ENCODE measurements around the gene DNM2.

DNM2 gene

DNA sequence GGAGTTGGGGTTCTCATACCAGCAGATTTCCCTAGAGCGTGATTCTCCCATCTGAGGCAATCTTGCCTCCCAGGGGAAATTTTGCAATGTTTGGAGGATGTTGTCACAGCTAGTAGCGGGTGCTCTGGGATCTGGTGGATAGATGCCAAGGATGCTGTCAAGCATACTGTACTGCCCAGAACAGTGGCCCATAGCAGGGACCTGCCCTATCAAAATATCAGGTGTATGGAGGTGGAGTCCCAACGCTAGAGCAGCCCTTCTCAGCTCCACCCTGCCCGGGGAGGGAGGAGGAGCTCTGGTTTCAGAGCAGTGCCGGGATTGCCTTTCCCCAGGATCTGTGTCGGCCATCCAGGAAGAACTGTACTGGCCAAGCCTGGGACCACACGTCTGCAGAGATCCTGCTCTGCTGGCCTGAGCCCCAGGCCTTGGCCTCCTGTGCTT, 27.5 kb upstream of the DNM2 start:
- DNase-seq (ENCODE audit: low spot score) = peak; percentile 47

- DNase-seq (ENCODE audit: low spot score) = no peak
Measured at GRCh38 chr19:10691178-10691881, 26.5 kb upstream of the DNM2 start.

- no peak for DNase-seq (ENCODE audit: low spot score)
Measured at GRCh38 chr19:10691883-10692282, 26.0 kb upstream of the DNM2 start.

DNA sequence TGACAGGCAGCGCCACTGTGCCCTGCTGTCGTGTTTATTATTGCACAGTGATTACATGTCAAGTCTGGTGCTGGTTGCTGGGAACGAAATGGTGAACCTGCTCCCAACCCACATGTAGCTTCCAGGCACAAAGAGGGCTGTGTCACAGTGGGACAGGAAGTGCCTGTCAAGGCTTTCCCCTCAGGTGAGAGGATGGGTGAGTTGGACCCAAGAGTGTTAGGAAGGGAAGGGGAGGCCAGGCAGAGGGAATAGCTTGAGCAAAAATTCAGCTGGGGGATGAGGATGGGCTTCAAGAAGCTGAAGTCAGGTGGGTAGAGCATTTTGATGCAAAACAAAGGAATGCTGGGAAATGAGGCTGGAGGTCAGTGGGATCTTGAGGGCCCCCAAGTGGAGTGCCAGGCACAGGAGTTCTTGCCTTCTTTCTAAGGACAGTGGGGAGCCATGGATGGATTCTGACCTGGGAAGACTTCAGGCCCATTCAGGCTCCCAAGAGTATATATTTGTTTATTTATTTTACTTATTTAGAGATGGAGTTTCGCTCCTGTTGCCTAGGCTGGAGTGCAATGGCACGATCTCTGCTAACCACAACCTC, 25.1 kb upstream of the DNM2 start:
- no peak for DNase-seq (ENCODE audit: low spot score)

GRCh38 chr19:10694706-10695307, 23.1 kb upstream of the DNM2 start:
- peak; percentile 66 for DNase-seq (ENCODE audit: low spot score)

DNA sequence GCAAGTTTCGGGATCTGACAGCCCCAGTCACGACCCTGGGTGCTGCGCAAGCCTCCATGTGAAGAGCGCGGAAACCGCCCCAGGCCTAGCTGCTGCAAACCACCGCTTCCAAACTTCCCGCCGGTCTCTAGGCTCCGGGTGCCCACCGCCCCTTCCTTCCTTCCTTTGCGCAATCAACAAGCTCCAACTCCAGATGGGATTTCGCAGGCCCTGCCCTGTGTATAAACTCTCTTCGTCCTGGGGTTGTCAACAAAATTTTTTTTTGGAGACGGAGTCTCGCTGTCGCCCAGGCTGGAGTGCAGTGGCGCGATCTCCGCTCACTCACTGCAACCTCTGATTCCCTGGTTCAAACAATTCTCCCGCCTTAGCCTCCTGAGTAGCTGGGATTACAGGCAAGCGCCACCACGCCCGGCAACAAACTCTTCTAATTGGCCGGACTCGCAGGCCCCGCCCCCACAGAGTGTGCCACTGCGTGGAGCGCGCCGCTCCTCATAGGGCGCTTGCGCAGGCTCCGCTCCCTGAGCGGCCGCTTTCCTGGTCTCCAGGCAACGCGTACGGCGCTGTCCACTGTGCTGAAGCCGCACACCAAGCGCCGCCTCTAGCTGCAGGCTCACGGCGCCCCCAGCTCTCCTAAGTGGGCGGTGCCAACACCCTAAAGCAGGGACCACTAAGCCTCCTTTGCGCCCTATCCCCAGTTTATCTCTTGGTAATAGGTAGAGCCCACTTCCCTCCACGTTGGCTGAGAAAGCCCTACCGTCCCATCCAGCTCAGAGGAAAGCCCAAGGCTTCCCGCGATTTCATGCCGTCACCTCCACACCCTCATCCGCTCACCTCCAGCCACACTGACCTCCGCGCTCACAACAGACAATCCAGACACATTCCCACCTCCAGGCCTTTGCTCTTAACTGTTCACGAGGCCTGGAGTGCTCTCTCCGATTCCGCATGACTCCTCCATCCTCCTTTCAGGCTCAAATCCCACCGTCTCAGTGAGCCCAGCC, 22.2 kb upstream of the DNM2 start:
- peak; percentile 97 for DNase-seq (ENCODE audit: low spot score)

DNA sequence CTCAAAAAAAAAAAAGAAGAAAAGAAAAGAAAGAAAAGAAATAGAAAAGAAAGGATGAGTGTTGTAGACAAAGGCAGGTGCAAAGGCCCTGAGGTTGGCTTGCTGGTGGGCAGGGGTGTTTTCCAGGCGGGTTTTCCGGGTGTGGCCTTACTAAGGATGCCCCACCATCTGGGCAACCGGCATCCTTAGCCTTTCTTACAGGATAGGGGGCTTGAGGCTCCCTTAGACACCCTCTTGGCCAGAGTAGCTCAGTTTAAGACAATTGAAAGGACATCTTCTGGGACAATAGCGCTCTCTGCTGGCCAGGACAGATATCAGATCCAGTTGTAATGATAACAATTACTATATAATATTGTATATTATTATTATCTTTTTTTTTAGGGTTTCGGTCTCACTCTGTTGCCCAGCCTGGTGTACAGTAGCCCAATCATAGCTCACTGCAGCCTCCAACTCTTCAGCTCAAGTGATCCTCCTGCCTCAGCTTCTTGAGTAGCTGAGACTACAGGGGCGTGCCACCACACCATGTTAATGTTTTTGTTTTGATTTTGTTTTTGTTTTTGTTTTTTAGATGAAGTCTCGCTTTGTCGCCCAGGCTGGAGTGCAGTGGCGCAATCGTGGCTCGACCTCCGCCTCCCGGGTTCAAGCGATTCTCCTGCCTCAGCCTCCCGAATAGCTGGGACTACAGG, 18.1 kb upstream of the DNM2 start:
- DNase-seq (ENCODE audit: low spot score) = peak; percentile 74

DNA sequence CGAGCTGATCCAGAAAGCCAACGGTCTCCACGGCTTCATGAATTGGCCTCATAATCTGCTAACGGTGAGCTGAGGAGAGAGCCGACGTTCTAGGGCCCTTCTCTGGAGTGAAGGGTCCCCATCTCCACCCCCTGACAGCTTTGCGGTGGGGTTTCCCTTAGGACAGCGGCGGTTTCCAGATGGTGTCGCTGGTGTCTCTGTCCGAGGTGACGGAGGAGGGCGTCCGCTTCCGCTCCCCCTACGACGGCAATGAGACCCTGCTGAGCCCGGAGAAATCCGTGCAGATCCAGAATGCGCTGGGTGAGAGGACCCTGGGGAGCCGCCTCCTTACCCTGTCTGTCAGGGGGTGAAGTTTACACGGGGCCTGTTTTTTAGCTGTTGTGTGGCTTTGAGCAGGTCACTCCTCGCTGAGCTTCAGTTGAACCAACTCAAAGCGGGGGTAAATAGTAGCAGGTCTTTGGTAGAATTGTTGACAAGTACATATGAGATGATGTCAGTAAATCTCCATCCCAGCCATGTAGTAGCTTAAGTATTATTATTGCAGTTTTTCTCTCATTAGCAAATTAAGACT, 15.8 kb upstream of the DNM2 start:
- DNase-seq (ENCODE audit: low spot score) = no peak

GRCh38 chr19:10706990-10707389, 10.9 kb upstream of the DNM2 start:
- DNase-seq (ENCODE audit: low spot score) = no peak

DNA sequence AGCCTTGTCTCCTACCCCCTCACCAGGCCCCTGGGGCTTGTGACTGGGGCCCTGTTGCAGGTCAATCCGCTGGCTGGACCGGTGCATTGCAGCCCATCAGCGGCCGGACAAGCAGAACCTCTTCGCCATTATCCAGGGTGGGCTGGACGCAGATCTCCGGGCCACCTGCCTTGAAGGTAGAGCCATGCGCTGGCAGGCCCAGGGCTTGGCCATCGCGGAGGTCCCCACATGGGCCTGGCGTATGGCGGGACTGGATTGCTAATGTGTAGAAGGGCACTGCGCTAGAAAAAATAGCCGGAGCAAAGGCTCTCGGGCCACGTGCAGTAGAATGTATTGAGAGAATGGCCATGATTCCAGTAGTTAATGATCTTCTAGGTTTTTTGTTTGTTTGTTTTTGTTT, 10.4 kb upstream of the DNM2 start:
- DNase-seq (ENCODE audit: low spot score) = no peak

DNA sequence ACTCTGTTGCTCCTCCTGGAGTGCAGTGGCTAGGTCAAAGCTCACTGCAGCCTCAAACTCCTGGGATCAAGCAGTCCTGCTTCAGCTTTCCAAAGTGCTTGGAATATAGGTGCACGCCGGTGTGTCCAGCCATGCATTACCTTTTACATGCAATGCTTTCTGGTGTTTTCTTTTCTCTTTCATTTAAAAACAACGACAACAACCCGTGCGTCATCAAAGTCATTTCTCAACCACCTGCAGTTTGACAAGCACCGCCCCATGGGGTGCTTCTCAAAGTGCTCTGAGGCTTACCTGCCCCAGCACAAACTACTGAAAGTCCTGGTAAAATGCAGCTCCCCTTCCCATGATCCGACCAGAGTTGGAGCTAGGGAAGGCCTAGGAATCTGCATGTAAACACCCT, 9.6 kb upstream of the DNM2 start:
- DNase-seq (ENCODE audit: low spot score) = no peak

GRCh38 chr19:10712045-10712444, 5.8 kb upstream of the DNM2 start:
- no peak for DNase-seq (ENCODE audit: low spot score)

GRCh38 chr19:10712754-10713153, 5.1 kb upstream of the DNM2 start:
- DNase-seq (ENCODE audit: low spot score) = no peak

- DNase-seq (ENCODE audit: low spot score) = no peak
Measured at GRCh38 chr19:10713317-10713716, 4.6 kb upstream of the DNM2 start.

GRCh38 chr19:10717054-10717355, 874 bp upstream of the DNM2 start:
- DNase-seq (ENCODE audit: low spot score) = no peak

- peak; percentile 75 for DNase-seq (ENCODE audit: low spot score)
Measured at GRCh38 chr19:10718205-10719196, 622 bp downstream of the DNM2 start.

DNA sequence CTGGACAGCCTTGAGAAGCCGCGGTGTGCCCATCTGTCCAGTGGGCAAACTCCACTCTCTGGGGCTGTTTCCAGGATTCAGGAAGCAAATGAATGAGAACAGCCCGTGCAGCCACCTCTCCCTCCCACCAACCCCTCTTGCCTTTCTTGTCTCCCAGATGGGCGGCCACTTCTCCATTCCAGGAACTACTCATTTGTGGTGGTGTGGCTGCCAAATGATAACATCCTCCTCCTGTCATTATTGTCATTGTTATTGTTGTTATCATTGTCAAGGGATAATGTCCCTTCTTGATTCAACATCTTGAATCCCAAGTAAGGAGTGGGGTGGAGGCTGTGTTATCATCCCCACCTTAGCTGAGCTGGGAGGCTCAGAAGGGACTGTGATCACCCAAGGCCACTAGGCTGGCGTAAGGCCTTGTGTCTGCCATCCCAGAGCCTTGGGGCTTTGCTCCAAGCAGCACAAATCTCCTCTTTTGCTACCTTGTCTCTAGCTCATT, 1.6 kb downstream of the DNM2 start:
- peak; percentile 39 for DNase-seq (ENCODE audit: low spot score)

DNA sequence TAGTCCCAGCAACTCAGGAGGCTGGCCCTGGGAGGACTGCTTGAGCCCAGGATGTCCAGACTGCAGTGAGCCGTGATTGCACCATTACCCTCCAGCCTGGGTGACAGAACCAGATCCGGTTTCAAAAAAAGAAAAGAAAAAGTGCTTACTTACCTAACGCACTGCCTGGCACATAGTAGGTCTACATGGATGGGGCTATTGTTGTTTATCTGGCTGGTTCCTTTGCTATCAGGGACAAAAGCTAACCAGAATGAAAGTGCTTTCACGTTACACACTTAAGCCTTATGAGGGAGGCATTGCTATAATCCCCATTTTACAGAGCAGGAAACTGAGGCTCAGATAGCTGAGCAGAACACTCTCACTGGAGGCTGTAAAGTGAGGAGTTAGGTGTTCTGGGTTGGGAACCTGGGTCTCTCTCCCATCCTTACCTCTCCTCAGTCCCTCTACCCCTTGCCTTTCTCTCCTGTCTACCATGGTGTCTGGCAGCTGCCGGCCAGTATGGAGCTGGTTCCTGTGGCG, 2.8 kb downstream of the DNM2 start:
- no peak for DNase-seq (ENCODE audit: low spot score)

GRCh38 chr19:10723591-10723990, 5.7 kb downstream of the DNM2 start:
- DNase-seq (ENCODE audit: low spot score) = no peak

DNA sequence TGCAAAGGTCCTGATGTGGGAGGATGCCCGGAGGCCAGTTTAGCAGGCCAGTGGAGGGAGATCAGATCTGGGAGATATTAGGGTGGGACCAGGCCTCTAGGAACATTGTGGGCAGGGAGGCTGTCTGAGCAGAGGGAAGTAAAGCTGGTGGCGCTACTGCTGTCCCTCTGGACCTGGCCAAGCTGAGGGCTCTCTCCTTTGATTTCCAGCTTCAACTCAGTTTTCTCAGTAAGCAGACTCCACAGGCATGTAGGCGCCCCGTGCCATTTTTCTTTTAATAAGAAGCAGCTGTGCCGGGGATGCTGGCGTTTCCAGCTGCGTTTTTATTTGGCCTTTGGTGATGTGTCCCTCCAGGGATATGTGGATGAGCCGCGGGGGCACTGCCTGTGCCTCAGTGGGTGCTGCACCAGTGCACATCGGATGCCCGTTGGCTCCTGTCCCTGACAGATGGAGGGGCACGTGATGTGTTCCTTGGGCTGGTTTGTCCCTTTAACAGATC, 6.7 kb downstream of the DNM2 start:
- no peak for DNase-seq (ENCODE audit: low spot score)
